Activated CD4-positive, alpha-beta T cell treated with anti-CD3 and anti-CD28 coated beads for 48 hours (primary cell): ENCODE measurements around the gene ELL2.
"Not testable (repeated sequence)": the region's sequence is repeated elsewhere in the genome, so short reads cannot be mapped to it uniquely, and the experiment has no call there.

Source experiments
- DNase-seq: peaks from one replicate; pipeline ENCODE4 v3.0.0-alpha.2; 2020

Gene ELL2

GRCh38 chr5:95927927-95928723 is 33.5 kb downstream of the ELL2 start:
- no peak for DNase-seq

DNA sequence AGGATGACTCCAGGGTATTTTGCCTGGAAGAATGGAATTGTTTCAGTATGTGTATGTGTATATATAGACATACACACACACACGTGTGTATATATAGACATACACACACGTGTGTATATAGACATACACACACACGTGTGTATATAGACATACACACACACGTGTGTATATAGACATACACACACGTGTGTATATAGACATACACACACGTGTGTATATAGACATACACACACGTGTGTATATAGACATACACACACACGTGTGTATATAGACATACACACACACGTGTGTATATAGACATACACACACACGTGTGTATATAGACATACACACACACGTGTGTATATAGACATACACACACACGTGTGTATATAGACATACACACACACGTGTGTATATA is 34.4 kb downstream of the ELL2 start:
- not testable (repeated sequence) for DNase-seq

DNA sequence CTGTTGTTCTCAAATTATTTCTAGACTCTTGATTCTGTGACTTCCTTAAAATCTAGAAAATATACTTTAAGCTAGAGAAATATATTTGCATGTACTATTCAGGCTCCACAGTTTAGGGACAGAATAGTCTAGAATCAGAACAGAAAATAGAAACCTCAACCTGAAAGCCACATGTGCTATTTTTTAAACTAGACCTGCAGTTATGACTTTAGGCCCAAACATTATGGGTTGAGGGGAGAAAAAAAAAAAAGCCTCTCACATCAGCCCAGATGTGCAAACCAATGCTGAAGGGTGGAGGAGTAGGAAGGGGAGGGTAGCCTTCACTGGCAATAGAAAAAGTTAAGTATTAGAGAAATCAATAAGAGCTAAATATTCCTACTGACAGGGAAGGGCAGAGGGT is 35.7 kb downstream of the ELL2 start:
- DNase-seq: no peak

DNA sequence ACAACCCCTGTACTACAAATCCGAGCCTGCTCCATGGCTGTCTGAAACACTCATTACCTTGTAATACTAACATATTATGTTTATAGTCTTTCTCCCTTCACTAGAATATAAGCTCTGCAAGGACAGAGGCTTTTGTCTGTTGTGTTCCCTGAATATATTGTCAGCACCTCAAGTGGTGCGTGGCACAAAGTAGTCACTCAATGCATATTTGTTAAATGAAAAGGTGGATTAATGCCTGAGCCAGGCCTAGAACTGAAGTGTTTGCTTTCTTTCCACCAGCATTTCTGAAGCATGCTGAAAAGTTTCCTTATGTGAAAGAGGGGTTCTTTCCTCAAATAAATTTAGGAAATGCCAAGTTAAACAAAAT is 36.3 kb downstream of the ELL2 start:
- no peak for DNase-seq

GRCh38 chr5:95924720-95925377 is 36.8 kb downstream of the ELL2 start:
- no peak for DNase-seq

- DNase-seq: no peak
Measured at GRCh38 chr5:95923918-95924544, 37.6 kb downstream of the ELL2 start.

DNA sequence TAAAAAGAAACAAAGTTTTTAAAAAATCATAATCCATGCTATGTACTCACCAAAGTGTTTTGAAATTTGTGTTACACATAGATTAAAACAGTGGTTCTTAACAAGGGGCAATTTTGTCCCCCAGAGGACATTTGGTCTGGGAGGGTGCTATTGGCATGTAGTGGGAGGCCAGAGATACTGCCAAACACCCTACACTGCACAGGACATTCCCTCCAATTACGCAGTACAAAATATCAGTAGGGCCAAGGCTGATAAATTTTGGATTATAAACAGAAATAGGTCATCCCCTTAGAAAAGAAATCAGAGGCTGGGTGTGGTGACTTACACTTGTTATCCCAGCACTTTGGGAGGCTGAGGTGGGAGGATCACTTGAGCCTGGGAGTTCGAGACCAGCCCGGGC is 38.9 kb downstream of the ELL2 start:
- no peak for DNase-seq

DNA sequence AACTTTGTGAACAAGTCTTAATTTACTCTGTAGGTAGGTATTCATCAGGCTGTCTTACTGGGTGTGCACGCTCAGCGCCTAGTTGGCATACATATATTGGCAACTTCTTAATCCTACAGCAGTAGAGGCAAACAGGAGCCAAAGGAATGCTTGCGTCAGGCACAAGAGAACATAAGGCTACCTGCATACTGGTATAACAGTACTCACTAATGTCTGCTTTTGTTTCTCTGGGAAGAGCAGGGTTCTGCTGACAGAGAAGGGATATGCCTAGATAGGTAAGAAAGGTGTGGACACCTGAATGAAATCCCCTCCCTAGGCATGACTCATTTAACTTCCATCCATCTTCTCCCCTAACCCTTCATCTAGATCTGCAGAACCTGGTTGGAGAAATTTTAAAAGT is 40.1 kb downstream of the ELL2 start:
- no peak for DNase-seq

- DNase-seq: no peak
Measured at GRCh38 chr5:95920822-95921221, 40.8 kb downstream of the ELL2 start.

DNA sequence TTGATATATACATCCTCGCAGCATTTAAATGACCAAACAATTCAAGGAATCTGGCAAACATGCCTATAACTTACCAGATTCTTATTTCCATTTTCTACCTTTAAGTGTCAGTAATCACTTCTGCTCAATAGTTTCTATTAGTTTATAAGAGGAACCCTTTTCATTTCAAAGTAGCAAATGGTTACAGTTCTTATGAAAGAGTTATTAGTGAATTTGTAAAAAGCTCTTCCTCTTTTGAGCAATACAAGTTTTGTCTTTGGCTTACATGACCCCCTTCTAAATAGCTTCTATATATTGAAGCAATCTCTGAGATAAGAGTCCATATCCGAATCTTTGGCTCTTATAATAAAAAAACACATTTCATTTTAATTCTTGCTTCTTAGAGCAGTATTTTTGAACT is 42.0 kb downstream of the ELL2 start:
- no peak for DNase-seq

DNA sequence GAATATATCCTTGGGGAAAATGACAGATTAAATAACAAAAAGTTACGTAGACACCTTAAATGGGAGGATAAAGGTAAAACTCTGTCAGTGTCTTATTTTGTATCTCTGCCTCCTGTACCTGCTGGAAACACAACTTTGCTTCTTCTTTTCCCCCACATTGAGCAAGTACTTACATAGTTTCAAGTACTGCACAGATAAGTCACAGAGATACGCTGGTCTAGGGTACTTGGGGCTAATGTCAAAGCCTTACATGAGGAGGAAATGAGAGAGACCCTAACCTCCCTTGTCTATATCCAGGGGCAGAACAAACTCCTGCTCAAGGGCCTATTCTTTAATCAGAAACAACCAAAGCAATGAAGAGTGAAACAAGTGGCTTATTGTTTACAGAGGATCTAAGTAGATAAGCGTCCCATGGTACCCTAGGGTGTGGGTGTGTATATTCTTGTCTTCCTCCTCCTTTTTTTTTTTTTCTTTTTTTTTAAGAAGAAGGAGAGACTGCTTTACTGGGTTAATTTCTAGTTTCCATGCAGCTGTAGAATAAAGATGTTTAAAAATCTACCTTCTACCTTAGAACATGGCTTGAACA is 43.1 kb downstream of the ELL2 start:
- DNase-seq: no peak

DNA sequence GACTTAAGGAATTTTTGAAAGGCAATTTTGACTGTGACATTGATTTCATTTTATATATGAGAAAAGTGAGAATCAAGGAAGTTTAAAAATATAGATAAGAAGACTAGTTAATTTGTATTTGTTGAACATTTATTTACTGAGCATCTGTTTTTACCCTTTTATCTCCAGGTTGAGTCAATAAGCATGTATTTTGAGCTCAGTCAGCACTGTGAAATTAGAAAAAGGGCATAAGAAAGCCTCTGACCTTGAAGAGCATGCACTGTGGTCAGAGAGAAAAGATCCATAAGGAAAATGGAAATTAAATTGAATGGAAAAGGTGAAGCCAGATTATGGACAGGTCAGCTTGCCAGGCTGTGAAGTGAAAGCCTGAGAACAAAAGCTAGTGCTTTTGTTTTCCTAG is 44.4 kb downstream of the ELL2 start:
- DNase-seq: no peak

DNA sequence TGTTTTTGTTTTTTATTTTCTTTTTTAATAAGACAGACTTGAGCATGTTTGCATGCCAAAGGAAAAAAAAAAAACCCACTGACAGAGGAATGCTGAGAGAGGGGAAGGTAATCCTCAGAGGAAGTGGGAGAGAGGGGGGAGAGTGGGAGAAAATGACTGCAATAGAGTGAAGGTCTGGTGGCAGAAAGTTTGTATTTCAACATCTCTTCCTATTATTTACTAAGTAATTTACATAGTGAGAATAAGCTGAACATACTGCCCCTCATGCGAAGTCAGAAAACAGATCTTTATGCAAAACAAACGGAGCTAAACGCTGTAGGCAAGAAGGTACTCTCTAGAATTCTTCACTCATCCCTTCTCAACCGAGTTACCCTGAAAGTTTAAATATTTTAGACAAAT is 45.0 kb downstream of the ELL2 start:
- DNase-seq: no peak

- DNase-seq: no peak
Measured at GRCh38 chr5:95915999-95916686, 45.5 kb downstream of the ELL2 start.

DNA sequence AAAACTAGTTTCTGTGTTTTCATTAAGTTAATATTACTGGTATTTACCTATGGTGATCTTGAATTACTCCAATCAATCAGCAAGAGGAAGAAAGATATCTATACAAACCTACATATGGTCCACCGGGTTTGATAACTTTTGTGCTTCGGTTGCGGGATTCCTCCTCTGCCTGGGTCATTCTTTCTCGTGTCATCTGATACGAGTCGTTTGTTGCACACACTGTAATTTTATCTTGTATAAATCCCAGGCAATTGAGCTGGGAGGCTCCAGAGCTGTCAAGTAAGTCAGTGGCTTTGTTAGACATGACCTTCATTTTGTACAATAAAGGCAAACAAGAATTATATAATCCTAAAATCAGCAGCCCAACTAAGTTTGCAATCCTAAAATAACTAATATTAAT is 48.0 kb downstream of the ELL2 start:
- DNase-seq: no peak

GRCh38 chr5:95912029-95912428 is 49.6 kb downstream of the ELL2 start:
- DNase-seq: no peak

- DNase-seq: no peak
Measured at GRCh38 chr5:95910521-95910920, 51.1 kb downstream of the ELL2 start.

DNA sequence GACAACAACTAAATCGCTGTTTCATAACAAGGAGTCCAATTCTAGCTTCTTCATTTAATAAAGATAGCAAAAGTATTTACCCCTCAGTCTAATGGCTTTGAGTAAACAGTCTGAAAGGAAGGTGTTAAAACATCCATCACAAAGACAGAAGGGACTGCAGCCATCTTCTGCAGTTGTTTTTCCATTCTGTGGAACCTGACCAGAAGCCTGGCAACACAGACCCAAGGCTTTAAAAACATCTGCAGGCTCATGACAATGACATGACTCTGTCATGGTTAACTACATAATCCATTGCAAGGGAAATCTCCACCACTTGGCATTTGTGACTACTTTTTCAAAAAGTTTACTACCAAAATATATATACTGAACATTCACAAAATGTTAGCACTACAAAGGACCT is 51.9 kb downstream of the ELL2 start:
- no peak for DNase-seq

DNA sequence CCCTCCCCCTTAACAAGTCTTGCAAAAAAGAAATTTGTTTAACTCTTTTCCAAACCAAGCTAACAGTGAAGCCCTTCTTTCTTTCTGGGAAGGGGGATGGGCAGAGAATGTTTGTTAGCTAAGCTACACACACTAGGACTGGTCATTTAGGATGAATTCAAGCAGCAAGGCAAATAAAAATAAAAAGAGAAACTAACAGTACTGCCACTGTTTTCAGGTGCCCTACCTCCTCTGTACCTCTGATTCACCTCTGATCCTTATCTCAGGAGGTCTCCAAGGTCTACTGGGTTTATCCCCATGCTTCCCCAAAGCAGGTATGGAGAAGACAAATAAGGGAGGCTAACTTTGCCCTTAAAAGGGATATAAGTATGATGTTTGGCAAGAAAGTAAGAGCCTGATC is 52.9 kb downstream of the ELL2 start:
- DNase-seq: no peak

DNA sequence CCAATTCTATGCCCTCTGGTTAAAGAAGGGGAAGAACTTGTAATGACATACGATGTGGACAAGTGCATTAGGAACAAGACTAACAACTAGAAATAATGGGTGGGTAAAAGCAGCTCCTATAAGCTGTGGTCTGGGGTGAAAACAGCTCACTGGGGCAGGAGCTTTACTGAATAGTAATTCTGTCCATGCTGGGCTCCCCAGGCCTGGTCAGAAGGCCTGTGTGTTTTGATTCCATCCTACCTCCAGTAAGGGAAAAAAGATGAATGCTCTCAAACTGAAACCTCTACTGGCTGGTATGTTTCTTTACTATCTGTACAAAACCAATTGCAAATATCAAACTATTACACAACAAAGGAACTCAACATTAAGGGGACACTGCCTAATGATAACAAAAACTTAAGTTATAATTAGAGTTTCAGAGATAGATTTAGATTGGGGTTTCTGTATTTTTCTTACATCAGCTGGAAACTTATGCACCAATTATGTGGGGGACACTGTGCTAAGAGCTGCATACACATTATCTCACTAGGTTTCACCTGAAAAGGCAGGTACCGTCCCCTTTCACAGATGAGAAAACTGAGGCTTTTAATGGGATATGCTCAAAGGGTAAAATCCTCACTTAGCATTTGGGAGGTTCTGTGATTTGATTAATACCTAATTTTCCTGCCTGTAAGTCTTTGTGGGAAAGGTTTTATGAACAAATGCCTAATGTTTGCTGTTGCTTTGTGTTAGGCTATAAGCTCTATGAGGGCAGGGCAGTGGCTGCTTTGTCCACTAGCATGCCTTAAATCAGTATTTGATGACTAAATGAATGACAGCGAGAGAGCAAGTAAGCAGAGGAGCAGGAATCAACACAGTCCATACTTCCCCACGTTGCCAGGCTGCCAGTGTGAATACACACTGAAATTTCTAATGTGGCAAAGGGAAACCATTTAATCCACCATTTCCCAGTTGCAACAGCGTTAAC is 53.6 kb downstream of the ELL2 start:
- no peak for DNase-seq

DNA sequence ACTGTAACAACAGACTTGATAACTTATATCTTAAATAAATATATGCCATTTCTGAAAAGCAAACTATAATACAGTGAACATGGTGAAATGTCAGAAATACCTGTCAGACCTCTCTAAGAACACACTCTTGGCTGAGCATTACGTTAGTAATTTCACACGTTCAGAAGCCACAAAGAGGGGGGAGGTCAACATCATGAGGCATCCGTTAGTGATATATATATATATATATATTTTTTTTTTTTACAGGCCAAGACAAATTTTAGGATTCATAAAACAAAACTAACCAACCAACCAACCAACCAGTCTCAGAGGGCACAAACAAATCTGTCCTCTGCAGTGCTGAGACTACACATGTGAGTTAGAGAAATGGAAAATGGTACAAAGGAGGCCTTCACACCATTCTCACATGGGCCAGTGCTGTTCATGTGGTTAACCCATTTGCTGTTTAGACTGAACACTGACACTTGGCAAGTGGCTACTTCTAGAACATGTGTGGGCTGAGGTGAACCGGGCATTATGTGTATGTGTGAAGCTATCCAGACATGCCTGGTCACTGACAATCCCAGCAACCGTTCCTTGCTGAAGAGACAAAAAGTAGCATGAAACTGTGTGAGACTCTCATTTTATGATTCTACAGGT is 54.5 kb downstream of the ELL2 start:
- DNase-seq: no peak

- DNase-seq: not testable (repeated sequence)
Measured at GRCh38 chr5:95906398-95906797, 55.3 kb downstream of the ELL2 start.
